ENCODE measurements around the gene OR56B1.

DNA sequence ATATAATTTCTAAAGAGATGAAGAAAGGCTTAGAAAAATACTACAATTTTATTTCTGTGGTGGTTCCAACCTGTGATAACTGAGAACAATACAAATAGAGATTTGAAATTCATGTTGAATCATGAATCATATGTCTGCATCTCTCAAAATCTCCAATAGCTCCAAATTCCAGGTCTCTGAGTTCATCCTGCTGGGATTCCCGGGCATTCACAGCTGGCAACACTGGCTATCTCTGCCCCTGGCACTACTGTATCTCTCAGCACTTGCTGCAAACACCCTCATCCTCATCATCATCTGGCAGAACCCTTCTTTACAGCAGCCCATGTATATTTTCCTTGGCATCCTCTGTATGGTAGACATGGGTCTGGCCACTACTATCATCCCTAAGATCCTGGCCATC is at the start of gene OR56B1:
- TF ChIP-seq CTCF (IDR thresholded peaks at IDR 0.05), result no peak
- TF ChIP-seq EZH2 (IDR thresholded peaks at IDR 0.05; ENCODE audit: borderline replicate concordance, insufficient read depth, low read depth, low read length, poor library complexity, severe bottlenecking), result no peak

Data from B cell (primary cell).